HepG2 (cell line): ENCODE data around the gene SMIM38.

Experiments
- YY1 ChIP-seq: IDR thresholded peaks from 2 replicates; pipeline ENCODE4 v1.6.1; 2011; ENCODE audit warnings: low read length, low read depth, moderate library complexity, mild to moderate bottlenecking; ENCODE audit not compliant: insufficient read depth, insufficient replicate concordance
- ZBTB33 ChIP-seq: sonication (generic); formaldehyde crosslinking; IDR thresholded peaks from 2 replicates; pipeline ENCODE4 v1.4.0; 2020; ENCODE audit warnings: missing genetic modification reagents
- TF ChIP-seq, protein P1 (sequence below): sonication (generic); formaldehyde crosslinking; IDR thresholded peaks from 2 replicates; pipeline ENCODE4 v1.8.0; 2022; ENCODE audit warnings: missing genetic modification reagents, mild to moderate bottlenecking, borderline replicate concordance

- TF ChIP-seq, protein P1, sequence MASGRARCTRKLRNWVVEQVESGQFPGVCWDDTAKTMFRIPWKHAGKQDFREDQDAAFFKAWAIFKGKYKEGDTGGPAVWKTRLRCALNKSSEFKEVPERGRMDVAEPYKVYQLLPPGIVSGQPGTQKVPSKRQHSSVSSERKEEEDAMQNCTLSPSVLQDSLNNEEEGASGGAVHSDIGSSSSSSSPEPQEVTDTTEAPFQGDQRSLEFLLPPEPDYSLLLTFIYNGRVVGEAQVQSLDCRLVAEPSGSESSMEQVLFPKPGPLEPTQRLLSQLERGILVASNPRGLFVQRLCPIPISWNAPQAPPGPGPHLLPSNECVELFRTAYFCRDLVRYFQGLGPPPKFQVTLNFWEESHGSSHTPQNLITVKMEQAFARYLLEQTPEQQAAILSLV (CRISPR knock-in tag): no peak
- no peak for TF ChIP-seq ZBTB33 (CRISPR knock-in tag)
- TF ChIP-seq YY1: no peak
Observed at GRCh38 chr11:69183613-69184012, 27.9 kb downstream of the SMIM38 start.
